Endometrial microvascular endothelial cells (primary cell): ENCODE results near the gene KPNA6. TPM values are rescaled to one million over a fixed set of nuclear protein-coding genes. Genes with fewer than 3 reads are reported as not detected.

ENCODE experiments used
- in situ Hi-C: cut with HindIII; loops from 2 replicates; pipeline ENCODE4 v1.10.0; 2017; ENCODE audit warnings: low sequenced_read_pairs, low pct_unique_long_range_greater_than_20kb; ENCODE audit errors: inconsistent ontology term
- total RNA-seq: library from RNA; depleted of rRNA; stranded (reverse); fragments of >200 nt; gene quantifications from one replicate; pipeline ENCODE4 v1.2.3, GENCODE V29; 2015; ENCODE audit errors: inconsistent ontology term

The KPNA6 gene
- total RNA-seq, 1 donor from 2014 or later = 52.8 TPM

- in situ Hi-C loops = no loop called here
These were observed 71.8 kb downstream of the KPNA6 start, which contains the start of gene TXLNA for GRCh38 chr1:32179443-32180185. TSS of gene TXLNA (plus strand) at chr1:32179675. CDS start at chr1:32180346, 671 bp downstream.

- in situ Hi-C loops = no loop called here
These were observed 72.6 kb downstream of the KPNA6 start for GRCh38 chr1:32180186-32181060.

GRCh38 chr1:32181065-32181464, 73.2 kb downstream of the KPNA6 start:
- in situ Hi-C loops = no loop called here

- in situ Hi-C loops = no loop called here
These were observed 73.7 kb downstream of the KPNA6 start for GRCh38 chr1:32181563-32181962.

GRCh38 chr1:32182060-32182459, 74.2 kb downstream of the KPNA6 start:
- in situ Hi-C loops = no loop called here

- in situ Hi-C loops = no loop called here
These were observed 76.8 kb downstream of the KPNA6 start for GRCh38 chr1:32184650-32185049.

- in situ Hi-C loops = no loop called here
These were observed 78.2 kb downstream of the KPNA6 start for GRCh38 chr1:32186077-32186476.

GRCh38 chr1:32186491-32186890, 78.6 kb downstream of the KPNA6 start:
- in situ Hi-C loops = no loop called here

- in situ Hi-C loops = no loop called here
These were observed 80.0 kb downstream of the KPNA6 start for GRCh38 chr1:32187850-32188249.

GRCh38 chr1:32192220-32192948, 84.5 kb downstream of the KPNA6 start:
- in situ Hi-C loops = no loop called here

- in situ Hi-C loops = no loop called here
These were observed 87.1 kb downstream of the KPNA6 start for GRCh38 chr1:32194984-32195383.

GRCh38 chr1:32195531-32195930, 87.7 kb downstream of the KPNA6 start:
- in situ Hi-C loops = no loop called here

GRCh38 chr1:32195972-32196823, 88.3 kb downstream of the KPNA6 start:
- in situ Hi-C loops = no loop called here

GRCh38 chr1:32197074-32197473, 89.2 kb downstream of the KPNA6 start:
- in situ Hi-C loops = no loop called here

- in situ Hi-C loops = no loop called here
These were observed 90.0 kb downstream of the KPNA6 start for GRCh38 chr1:32197837-32198236.

GRCh38 chr1:32198237-32199042, 90.6 kb downstream of the KPNA6 start:
- in situ Hi-C loops = no loop called here

- in situ Hi-C loops = no loop called here
These were observed 91.3 kb downstream of the KPNA6 start for GRCh38 chr1:32199043-32199716.
